Keratinocyte (primary cell): Measurements from ENCODE around the gene TOR4A.
"Not testable (repeated sequence)": the region's sequence is repeated elsewhere in the genome, so short reads cannot be mapped to it uniquely, and the experiment has no call there.

ENCODE experiments used
- EZH2 ChIP-seq: IDR thresholded peaks from one replicate; pipeline ENCODE4 v1.6.1; 2012; ENCODE audit warnings: inconsistent platforms, mild to moderate bottlenecking, low read length, moderate library complexity
- TF ChIP-seq, protein P1 (sequence below), 3 experiments: IDR thresholded peaks in 1 of 3; conservative IDR thresholded peaks in 1 of 3; optimal IDR thresholded peaks in 1 of 3; 2 replicates in 2 of 3; 3 replicates in 1 of 3; pipeline versions ENCODE3 to v1.5.1; 2011; ENCODE audit warnings: low read length in 3 of 3, mild to moderate bottlenecking in 3 of 3, moderate library complexity in 2 of 3, control low read depth in 1 of 3, inconsistent platforms in 1 of 3; ENCODE audit not compliant: insufficient read depth in 2 of 3; ENCODE audit errors: extremely low read depth in 1 of 3

DNA sequence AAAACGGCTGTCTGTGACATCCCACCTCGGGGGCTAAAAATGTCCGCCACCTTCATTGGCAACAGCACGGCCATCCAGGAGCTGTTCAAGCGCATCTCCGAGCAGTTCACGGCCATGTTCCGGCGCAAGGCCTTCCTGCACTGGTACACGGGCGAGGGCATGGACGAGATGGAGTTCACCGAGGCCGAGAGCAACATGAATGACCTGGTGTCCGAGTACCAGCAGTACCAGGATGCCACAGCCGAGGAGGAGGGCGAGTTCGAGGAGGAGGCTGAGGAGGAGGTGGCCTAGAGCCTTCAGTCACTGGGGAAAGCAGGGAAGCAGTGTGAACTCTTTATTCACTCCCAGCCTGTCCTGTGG, 34.3 kb upstream of the TOR4A start:
- TF ChIP-seq, protein P1, sequence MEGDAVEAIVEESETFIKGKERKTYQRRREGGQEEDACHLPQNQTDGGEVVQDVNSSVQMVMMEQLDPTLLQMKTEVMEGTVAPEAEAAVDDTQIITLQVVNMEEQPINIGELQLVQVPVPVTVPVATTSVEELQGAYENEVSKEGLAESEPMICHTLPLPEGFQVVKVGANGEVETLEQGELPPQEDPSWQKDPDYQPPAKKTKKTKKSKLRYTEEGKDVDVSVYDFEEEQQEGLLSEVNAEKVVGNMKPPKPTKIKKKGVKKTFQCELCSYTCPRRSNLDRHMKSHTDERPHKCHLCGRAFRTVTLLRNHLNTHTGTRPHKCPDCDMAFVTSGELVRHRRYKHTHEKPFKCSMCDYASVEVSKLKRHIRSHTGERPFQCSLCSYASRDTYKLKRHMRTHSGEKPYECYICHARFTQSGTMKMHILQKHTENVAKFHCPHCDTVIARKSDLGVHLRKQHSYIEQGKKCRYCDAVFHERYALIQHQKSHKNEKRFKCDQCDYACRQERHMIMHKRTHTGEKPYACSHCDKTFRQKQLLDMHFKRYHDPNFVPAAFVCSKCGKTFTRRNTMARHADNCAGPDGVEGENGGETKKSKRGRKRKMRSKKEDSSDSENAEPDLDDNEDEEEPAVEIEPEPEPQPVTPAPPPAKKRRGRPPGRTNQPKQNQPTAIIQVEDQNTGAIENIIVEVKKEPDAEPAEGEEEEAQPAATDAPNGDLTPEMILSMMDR (optimal IDR thresholded peaks at IDR 0.05 in 1 of 3, IDR thresholded peaks at IDR 0.05 in 1 of 3, conservative IDR thresholded peaks at IDR 0.05 in 1 of 3; ENCODE audit: extremely low read depth in 1 of 3, insufficient read depth in 2 of 3, low read length in 3 of 3): not testable (repeated sequence)
- not testable (repeated sequence) for TF ChIP-seq EZH2
